Ectodermal cell (in vitro differentiated cells): ENCODE data around the gene TBC1D2B.
"Not testable (repeated sequence)": the region's sequence is repeated elsewhere in the genome, so short reads cannot be mapped to it uniquely, and the experiment has no call there.

Experiments used
- H3K27ac ChIP-seq: 2 replicates; pipeline ENCODE4 v1.7.0; 2013; ENCODE audit warnings: mild to moderate bottlenecking, low read depth, low read length; ENCODE audit not compliant: insufficient read depth, poor library complexity, severe bottlenecking
- H3K27me3 ChIP-seq: 2 replicates; pipeline ENCODE4 v1.7.0; 2013; ENCODE audit warnings: mild to moderate bottlenecking, low read length; ENCODE audit not compliant: insufficient read depth, control insufficient read depth, poor library complexity, severe bottlenecking
- H3K36me3 ChIP-seq: one replicate; pipeline ENCODE4 v1.7.0; 2013; ENCODE audit warnings: low read length; ENCODE audit not compliant: control insufficient read depth, insufficient read depth
- H3K4me1 ChIP-seq: one replicate; pipeline ENCODE4 v1.7.0; 2013; ENCODE audit warnings: low read length; ENCODE audit not compliant: control insufficient read depth, insufficient read depth
- H3K4me3 ChIP-seq: 2 replicates; pipeline ENCODE4 v1.7.0; 2013; ENCODE audit warnings: low read depth, low read length, control low read depth; ENCODE audit not compliant: insufficient read depth
- H3K9me3 ChIP-seq: 2 replicates; pipeline ENCODE4 v1.7.0; 2013; ENCODE audit warnings: mild to moderate bottlenecking, low read length, moderate library complexity; ENCODE audit not compliant: control insufficient read depth
- WGBS, 2 experiments: methylation state at CpG; one replicate each; pipeline ENCODE4 v1.1.7; 2013; ENCODE audit warnings: missing lambda C conversion rate in 2 of 2; 5-methylcytosine and 5-hydroxymethylcytosine counted together

The TBC1D2B gene

GRCh38 chr15:77964193-77964592 is 113.3 kb downstream of the TBC1D2B start:
- Histone ChIP-seq H3K4me1 (no peaks in the 10 kb centered on the region), H3K36me3 (no peaks in the 10 kb centered on the region), H3K9me3 (peaks cover 2% of the 10 kb centered on the region), H3K27me3 (peaks cover 4% of the 10 kb centered on the region), H3K27ac (no peak overlapping the region), H3K4me3 (no peak overlapping the region)
- WGBS, 2 experiments: 92 to 100% methylated on average over 1 of the region's 1 CpG

GRCh38 chr15:77959432-77959879 is 118.1 kb downstream of the TBC1D2B start:
- no peaks in the 10 kb centered on the region for H3K4me1 ChIP-seq
- no peak overlapping the region for H3K4me3 ChIP-seq
- no peak overlapping the region for H3K27ac ChIP-seq
- WGBS, 2 experiments: 11 to 13% methylated on average over 17 of the region's 17 CpGs
- H3K9me3 ChIP-seq: peaks cover 2% of the 10 kb centered on the region
- no peaks in the 10 kb centered on the region for H3K36me3 ChIP-seq
- H3K27me3 ChIP-seq: peaks cover 4% of the 10 kb centered on the region

- not testable (repeated sequence) for H3K27me3 ChIP-seq, H3K4me3 ChIP-seq, H3K36me3 ChIP-seq, H3K27ac ChIP-seq, H3K9me3 ChIP-seq, H3K4me1 ChIP-seq
- 74 to 78% methylated on average over 7 of the region's 7 CpGs for WGBS, 2 experiments
These were observed 118.6 kb downstream of the TBC1D2B start for GRCh38 chr15:77958716-77959431.

- H3K36me3 ChIP-seq, H3K27ac ChIP-seq: not testable (repeated sequence)
- 86 to 89% methylated on average over 1 of the region's 2 CpGs for WGBS, 2 experiments
These were observed 119.5 kb downstream of the TBC1D2B start for GRCh38 chr15:77958021-77958420.

GRCh38 chr15:77953926-77954325 is 123.6 kb downstream of the TBC1D2B start:
- H3K27me3 ChIP-seq, H3K9me3 ChIP-seq, H3K4me1 ChIP-seq, H3K4me3 ChIP-seq, H3K27ac ChIP-seq, H3K36me3 ChIP-seq: not testable (repeated sequence)
- WGBS, 2 experiments: 50 to 59% methylated on average over 2 of the region's 5 CpGs

More at GRCh38 chr15:77958021-77958420, 119.5 kb downstream of the TBC1D2B start:
- not testable (repeated sequence) for H3K4me3 ChIP-seq, H3K27me3 ChIP-seq, H3K4me1 ChIP-seq, H3K9me3 ChIP-seq

- H3K4me1 ChIP-seq, H3K9me3 ChIP-seq: not testable (repeated sequence)
- WGBS, 2 experiments: 78 to 88% methylated on average over 3 of the region's 5 CpGs
These were observed 124.5 kb downstream of the TBC1D2B start for GRCh38 chr15:77952928-77953446.

GRCh38 chr15:77951105-77951786 is 126.3 kb downstream of the TBC1D2B start:
- 86 to 93% methylated on average over 3 to 4 of the region's 5 CpGs for WGBS, 2 experiments
- not testable (repeated sequence) for H3K9me3 ChIP-seq, H3K27me3 ChIP-seq, H3K27ac ChIP-seq, H3K36me3 ChIP-seq, H3K4me3 ChIP-seq, H3K4me1 ChIP-seq

More at GRCh38 chr15:77952928-77953446, 124.5 kb downstream of the TBC1D2B start:
- H3K27ac ChIP-seq, H3K4me3 ChIP-seq, H3K36me3 ChIP-seq, H3K27me3 ChIP-seq: not testable (repeated sequence)

- not testable (repeated sequence) for H3K27me3 ChIP-seq, H3K4me3 ChIP-seq, H3K27ac ChIP-seq, H3K4me1 ChIP-seq, H3K9me3 ChIP-seq, H3K36me3 ChIP-seq
- 90 to 94% methylated on average over 1 of the region's 2 CpGs for WGBS, 2 experiments
These were observed 127.0 kb downstream of the TBC1D2B start for GRCh38 chr15:77950470-77950869.

- Histone ChIP-seq H3K9me3 (no peaks in the 10 kb centered on the region), H3K27ac (no peak overlapping the region), H3K36me3 (no peaks in the 10 kb centered on the region), H3K4me1 (no peaks in the 10 kb centered on the region), H3K27me3 (peaks cover 9% of the 10 kb centered on the region), H3K4me3 (no peak overlapping the region)
- 92 to 94% methylated on average over 2 of the region's 2 CpGs for WGBS, 2 experiments
These were observed 131.9 kb downstream of the TBC1D2B start for GRCh38 chr15:77945566-77945965.
